Epithelial cell of proximal tubule (primary cell): Measurements from ENCODE around the gene CCDC192. TPM values are rescaled to one million over a fixed set of nuclear protein-coding genes. Genes with fewer than 3 reads are reported as not detected.

Experiments used
- DNase-seq: peaks from one replicate; pipeline ENCODE4 v3.0.0-alpha.2; 2011; ENCODE audit warnings: low read depth
- H3K4me3 ChIP-seq: 2 replicates; pipeline ENCODE4 v1.5.1; 2011; ENCODE audit warnings: low read depth, mild to moderate bottlenecking, low read length
- total RNA-seq: library from RNA; depleted of rRNA; stranded (reverse); fragments of >200 nt; gene quantifications from 2 replicates; pipeline ENCODE4 v1.2.3, GENCODE V29; 2015
- TF ChIP-seq, protein P1 (sequence below): conservative IDR thresholded peaks from 2 replicates; pipeline ENCODE4 v1.5.1; 2012; ENCODE audit warnings: low read depth, mild to moderate bottlenecking, low read length

The CCDC192 gene
- total RNA-seq, 1 donor from 2014 or later, result not detected

DNA sequence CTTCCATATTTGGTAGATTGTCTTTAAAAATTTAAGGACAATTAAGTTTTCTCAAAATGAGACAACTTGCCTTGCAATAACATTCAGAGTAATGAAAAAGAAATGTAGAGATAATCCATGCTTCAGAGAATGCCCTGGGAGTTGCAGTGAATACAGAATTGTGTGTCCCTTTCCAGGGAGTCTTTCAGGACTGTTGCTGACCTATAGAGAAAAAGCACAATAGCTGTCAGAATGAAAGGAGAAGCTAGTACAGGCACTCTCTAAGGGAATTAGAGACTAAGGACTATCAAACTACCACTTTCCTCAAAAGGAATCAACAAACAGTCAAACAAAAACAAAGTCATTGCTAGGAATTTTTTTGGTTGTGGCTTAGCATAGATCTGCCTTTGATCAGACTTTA, 93.0 kb downstream of the CCDC192 start:
- H3K4me3 ChIP-seq, result no peak overlapping the region
- DNase-seq, result no peak
- TF ChIP-seq, protein P1, sequence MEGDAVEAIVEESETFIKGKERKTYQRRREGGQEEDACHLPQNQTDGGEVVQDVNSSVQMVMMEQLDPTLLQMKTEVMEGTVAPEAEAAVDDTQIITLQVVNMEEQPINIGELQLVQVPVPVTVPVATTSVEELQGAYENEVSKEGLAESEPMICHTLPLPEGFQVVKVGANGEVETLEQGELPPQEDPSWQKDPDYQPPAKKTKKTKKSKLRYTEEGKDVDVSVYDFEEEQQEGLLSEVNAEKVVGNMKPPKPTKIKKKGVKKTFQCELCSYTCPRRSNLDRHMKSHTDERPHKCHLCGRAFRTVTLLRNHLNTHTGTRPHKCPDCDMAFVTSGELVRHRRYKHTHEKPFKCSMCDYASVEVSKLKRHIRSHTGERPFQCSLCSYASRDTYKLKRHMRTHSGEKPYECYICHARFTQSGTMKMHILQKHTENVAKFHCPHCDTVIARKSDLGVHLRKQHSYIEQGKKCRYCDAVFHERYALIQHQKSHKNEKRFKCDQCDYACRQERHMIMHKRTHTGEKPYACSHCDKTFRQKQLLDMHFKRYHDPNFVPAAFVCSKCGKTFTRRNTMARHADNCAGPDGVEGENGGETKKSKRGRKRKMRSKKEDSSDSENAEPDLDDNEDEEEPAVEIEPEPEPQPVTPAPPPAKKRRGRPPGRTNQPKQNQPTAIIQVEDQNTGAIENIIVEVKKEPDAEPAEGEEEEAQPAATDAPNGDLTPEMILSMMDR, result no peak

GRCh38 chr5:127799293-127799905, 96.2 kb downstream of the CCDC192 start:
- H3K4me3 ChIP-seq, result no peak overlapping the region
- no peak for DNase-seq
- TF ChIP-seq, protein P1, result no peak

GRCh38 chr5:127801751-127802476, 98.7 kb downstream of the CCDC192 start:
- TF ChIP-seq, protein P1, result no peak
- no peak for DNase-seq

DNA sequence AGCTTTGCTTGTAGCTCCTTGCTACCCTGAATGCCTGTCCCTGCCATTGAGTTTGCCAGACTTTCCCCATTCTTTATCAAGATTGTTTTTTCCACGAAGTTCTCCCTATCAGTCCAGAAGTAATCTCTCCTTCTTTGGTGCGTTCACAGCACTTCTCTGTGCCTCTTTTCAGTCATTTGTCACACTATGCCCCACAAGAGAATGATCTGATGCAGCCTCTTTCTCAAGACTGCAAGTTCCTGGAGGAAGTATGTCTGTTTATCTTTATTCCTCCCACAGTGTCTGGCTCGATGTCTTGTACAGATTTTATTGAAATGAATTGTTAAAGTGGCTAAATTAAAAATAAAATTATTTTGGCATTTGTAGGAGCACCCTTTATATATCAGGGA, 99.3 kb downstream of the CCDC192 start:
- no peak for DNase-seq
- TF ChIP-seq, protein P1, result no peak
- H3K4me3 ChIP-seq, result no peak overlapping the region

More at GRCh38 chr5:127801751-127802476, 98.7 kb downstream of the CCDC192 start:
- no peak overlapping the region for H3K4me3 ChIP-seq

GRCh38 chr5:127804886-127805426, 101.8 kb downstream of the CCDC192 start:
- DNase-seq, result no peak
- H3K4me3 ChIP-seq, result no peak overlapping the region
- TF ChIP-seq, protein P1, result no peak

GRCh38 chr5:127805448-127805847, 102.3 kb downstream of the CCDC192 start:
- TF ChIP-seq, protein P1, result no peak
- no peak for DNase-seq
- no peak overlapping the region for H3K4me3 ChIP-seq
